NCI-H128 (cell line): ENCODE measurements around the gene SINHCAF.
A peak's percentile ranks its signal among the peaks of the same experiment; 100 is the strongest.
"Not testable (repeated sequence)": the region's sequence is repeated elsewhere in the genome, so short reads cannot be mapped to it uniquely, and the experiment has no call there.

Source experiments
- DNase-seq: peaks from one replicate; lab custom pipeline; 2025; ENCODE audit not compliant: unreplicated experiment; lab: John Stamatoyannopoulos, UW

Gene SINHCAF

GRCh38 chr12:31325877-31326631 is at the start of gene SINHCAF:
TSS of gene SINHCAF (minus strand) at chr12:31326150. CDS start at chr12:31298204, 27,946 bp downstream.
- peak; percentile 100 for DNase-seq

GRCh38 chr12:31375422-31375821 is 49.5 kb upstream of the SINHCAF start:
- not testable (repeated sequence) for DNase-seq

GRCh38 chr12:31371256-31371620 is 45.3 kb upstream of the SINHCAF start:
- no peak for DNase-seq

GRCh38 chr12:31370531-31371255 is 44.7 kb upstream of the SINHCAF start:
- DNase-seq = no peak

GRCh38 chr12:31369712-31370521 is 44.0 kb upstream of the SINHCAF start:
- DNase-seq = no peak

GRCh38 chr12:31368666-31369361 is 42.9 kb upstream of the SINHCAF start:
- DNase-seq = no peak

- DNase-seq = no peak
These were observed 40.2 kb upstream of the SINHCAF start for GRCh38 chr12:31366104-31366621.

- no peak for DNase-seq
These were observed 37.9 kb upstream of the SINHCAF start for GRCh38 chr12:31363831-31364230.

- no peak for DNase-seq
These were observed 37.5 kb upstream of the SINHCAF start for GRCh38 chr12:31363416-31363809.

- no peak for DNase-seq
These were observed 36.9 kb upstream of the SINHCAF start for GRCh38 chr12:31362759-31363415.

- peak; percentile 45 for DNase-seq
These were observed 36.3 kb upstream of the SINHCAF start for GRCh38 chr12:31362115-31362758.

GRCh38 chr12:31361730-31362114 is 35.8 kb upstream of the SINHCAF start:
- no peak for DNase-seq

- no peak for DNase-seq
These were observed 29.8 kb upstream of the SINHCAF start for GRCh38 chr12:31355747-31356107.

- DNase-seq = peak; percentile 61
These were observed 28.1 kb upstream of the SINHCAF start for GRCh38 chr12:31353750-31354708.

GRCh38 chr12:31346267-31346666 is 20.3 kb upstream of the SINHCAF start:
- DNase-seq = no peak

GRCh38 chr12:31343139-31343538 is 17.2 kb upstream of the SINHCAF start:
- DNase-seq = no peak

- DNase-seq = no peak
These were observed 16.3 kb upstream of the SINHCAF start for GRCh38 chr12:31342286-31342685.

GRCh38 chr12:31339831-31340622 is 14.1 kb upstream of the SINHCAF start:
- DNase-seq = no peak
